ENCODE measurements around the gene SF3A1. TPM values are rescaled to one million over a fixed set of nuclear protein-coding genes. Genes with fewer than 3 reads are reported as not detected.

The SF3A1 gene
- total RNA-seq, 1 experiment from 2014 or later, result 230 TPM

DNA sequence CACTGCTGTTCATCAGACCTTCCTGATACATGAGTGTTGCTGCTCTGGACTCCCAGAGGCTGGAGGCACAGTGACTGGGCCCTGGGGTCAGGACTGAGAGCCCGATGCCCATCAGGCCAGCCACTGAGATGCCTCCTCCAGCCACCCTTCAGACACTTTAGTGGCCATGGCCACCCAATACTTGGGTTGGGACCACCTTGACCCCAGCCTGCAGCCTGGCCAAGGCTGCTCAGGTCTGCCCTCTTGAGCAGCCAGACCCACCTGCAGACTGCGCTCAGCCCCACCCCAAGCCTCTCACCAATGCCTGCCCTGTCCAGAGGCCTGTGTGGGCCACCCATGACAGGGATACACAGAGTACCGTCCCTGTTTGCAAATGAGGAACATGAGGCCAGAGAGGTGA lies 26.4 kb upstream of the SF3A1 start:
- Histone ChIP-seq H3K9me2 (ENCODE audit: insufficient read depth) (no peaks in the 10 kb centered on the region), H3K79me2 (ENCODE audit: insufficient read depth, low read length) (no peaks in the 10 kb centered on the region), H3K4me1 (ENCODE audit: control insufficient read depth in 1 of 2, insufficient read depth in 2 of 2, low read length in 2 of 2) (peaks cover 3 to 16% of the 10 kb centered on the region in 2 experiments; a peak in 3 of 4 replicates), H3K27ac (ENCODE audit: low read depth, low read length) (no peak overlapping the region), H3K27me3 (ENCODE audit: insufficient read depth, low read length) (no peaks in the 10 kb centered on the region), H3K4me2 (ENCODE audit: low read length) (no peak overlapping the region), H2AFZ (ENCODE audit: low read depth, low read length, poor library complexity, severe bottlenecking) (no peak overlapping the region), H3K4me3 (replicated peaks in 1 of 2; ENCODE audit: low read depth in 1 of 2, low read length in 2 of 2) (no peak overlapping the region), H3K9me3 (ENCODE audit: control insufficient read depth in 1 of 2, insufficient read depth in 1 of 2, low read depth in 1 of 2, low read length in 2 of 2) (no peaks in the 10 kb centered on the region), H3K9ac (ENCODE audit: low read length) (no peak overlapping the region), H3K36me3 (ENCODE audit: control insufficient read depth in 1 of 2, insufficient read depth in 2 of 2, low read length in 2 of 2) (0 out of 4 replicates have a peak, but pooled peaks cover 0 to 4% of the 10 kb centered on the region in 2 experiments), H4K20me1 (ENCODE audit: insufficient read depth) (no peaks in the 10 kb centered on the region)
- CTCF ChIA-PET, result no interaction called here
- ATAC-seq (no peak), DNase-seq (ENCODE audit: low read depth, low spot score) (no peak)
- BruUV-seq (replicated peaks), result no TSS peak
- TF ChIP-seq ZNF274 (IDR thresholded peaks at IDR 0.05; ENCODE audit: low read depth, low read length) (no peak), EZH2 (IDR thresholded peaks at IDR 0.05) (no peak), CBX3 (IDR thresholded peaks at IDR 0.05; ENCODE audit: low read depth) (no peak), ELF1 (IDR thresholded peaks at IDR 0.05; ENCODE audit: borderline replicate concordance, low read depth) (no peak), TCF7L2 (IDR thresholded peaks at IDR 0.05; ENCODE audit: borderline replicate concordance, extremely low read depth, insufficient read depth, insufficient read length) (no peak), RAD21 (IDR thresholded peaks at IDR 0.05; ENCODE audit: low read depth) (no peak), SP1 (IDR thresholded peaks at IDR 0.05; ENCODE audit: low read depth) (no peak)
- POLR2A ChIA-PET, result interaction anchor here (1.2 kb wide), 1 partner anchor 27 kb away, joined by 4 read pairs; the partner anchor contains the start of genes CCDC157 and SF3A1
- intact Hi-C loops (cut with micrococcal nuclease), result no loop called here
- RAD21 ChIA-PET (ENCODE audit: low non-redundant PET in 1 of 2, low total read pairs in 2 of 2, uncharacterized antibody in 2 of 2, unreplicated experiment in 2 of 2), result no interaction called here

- Histone ChIP-seq H3K9me2 (ENCODE audit: insufficient read depth) (no peaks in the 10 kb centered on the region), H3K4me3 (replicated peaks in 1 of 2; ENCODE audit: low read depth in 1 of 2, low read length in 2 of 2) (no peak overlapping the region), H2AFZ (ENCODE audit: low read depth, low read length, poor library complexity, severe bottlenecking) (no peak overlapping the region), H3K4me1 (ENCODE audit: control insufficient read depth in 1 of 2, insufficient read depth in 2 of 2, low read length in 2 of 2) (peaks cover 3 to 11% of the 10 kb centered on the region in 2 experiments; a peak in 3 of 4 replicates), H4K20me1 (ENCODE audit: insufficient read depth) (no peaks in the 10 kb centered on the region), H3K9me3 (ENCODE audit: control insufficient read depth in 1 of 2, insufficient read depth in 1 of 2, low read depth in 1 of 2, low read length in 2 of 2) (no peaks in the 10 kb centered on the region), H3K27me3 (ENCODE audit: insufficient read depth, low read length) (no peaks in the 10 kb centered on the region), H3K27ac (ENCODE audit: low read depth, low read length) (no peak overlapping the region), H3K36me3 (ENCODE audit: control insufficient read depth in 1 of 2, insufficient read depth in 2 of 2, low read length in 2 of 2) (0 out of 4 replicates have a peak, but pooled peaks cover 0 to 4% of the 10 kb centered on the region in 2 experiments), H3K4me2 (ENCODE audit: low read length) (no peak overlapping the region), H3K79me2 (ENCODE audit: insufficient read depth, low read length) (no peaks in the 10 kb centered on the region), H3K9ac (ENCODE audit: low read length) (no peak overlapping the region)
- ATAC-seq, result no peak
- BruUV-seq (replicated peaks), result no TSS peak
- ChIA-PET RAD21 (ENCODE audit: low non-redundant PET in 1 of 2, low total read pairs in 2 of 2, uncharacterized antibody in 2 of 2, unreplicated experiment in 2 of 2) (no interaction called here), CTCF (no interaction called here), POLR2A (interaction anchor here (1.2 kb wide), 1 partner anchor 26 kb away, joined by 4 read pairs; the partner anchor contains the start of genes CCDC157 and SF3A1)
- intact Hi-C loops (cut with micrococcal nuclease), result no loop called here
- DNase-seq (ENCODE audit: low read depth, low spot score), result no peak
- TF ChIP-seq JUND (IDR thresholded peaks at IDR 0.05) (no peak), EGR1 (IDR thresholded peaks at IDR 0.05; ENCODE audit: low read depth) (no peak), MAX (IDR thresholded peaks at IDR 0.05) (no peak), REST (IDR thresholded peaks at IDR 0.05; ENCODE audit: low read depth) (no peak), RAD21 (IDR thresholded peaks at IDR 0.05; ENCODE audit: low read depth) (no peak), POLR2A (IDR thresholded peaks at IDR 0.05; ENCODE audit: borderline replicate concordance, extremely low read depth, insufficient read depth, insufficient read length) (no peak), EZH2 (IDR thresholded peaks at IDR 0.05) (no peak), SIN3A (IDR thresholded peaks at IDR 0.05; ENCODE audit: low read depth) (no peak), ELF1 (IDR thresholded peaks at IDR 0.05; ENCODE audit: borderline replicate concordance, low read depth) (no peak)
- TF ChIP-seq, protein P1, sequence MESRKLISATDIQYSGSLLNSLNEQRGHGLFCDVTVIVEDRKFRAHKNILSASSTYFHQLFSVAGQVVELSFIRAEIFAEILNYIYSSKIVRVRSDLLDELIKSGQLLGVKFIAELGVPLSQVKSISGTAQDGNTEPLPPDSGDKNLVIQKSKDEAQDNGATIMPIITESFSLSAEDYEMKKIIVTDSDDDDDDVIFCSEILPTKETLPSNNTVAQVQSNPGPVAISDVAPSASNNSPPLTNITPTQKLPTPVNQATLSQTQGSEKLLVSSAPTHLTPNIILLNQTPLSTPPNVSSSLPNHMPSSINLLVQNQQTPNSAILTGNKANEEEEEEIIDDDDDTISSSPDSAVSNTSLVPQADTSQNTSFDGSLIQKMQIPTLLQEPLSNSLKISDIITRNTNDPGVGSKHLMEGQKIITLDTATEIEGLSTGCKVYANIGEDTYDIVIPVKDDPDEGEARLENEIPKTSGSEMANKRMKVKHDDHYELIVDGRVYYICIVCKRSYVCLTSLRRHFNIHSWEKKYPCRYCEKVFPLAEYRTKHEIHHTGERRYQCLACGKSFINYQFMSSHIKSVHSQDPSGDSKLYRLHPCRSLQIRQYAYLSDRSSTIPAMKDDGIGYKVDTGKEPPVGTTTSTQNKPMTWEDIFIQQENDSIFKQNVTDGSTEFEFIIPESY (IDR thresholded peaks at IDR 0.05; ENCODE audit: extremely low read depth, insufficient replicate concordance, low read length), result no peak
- TF ChIP-seq, protein P2, sequence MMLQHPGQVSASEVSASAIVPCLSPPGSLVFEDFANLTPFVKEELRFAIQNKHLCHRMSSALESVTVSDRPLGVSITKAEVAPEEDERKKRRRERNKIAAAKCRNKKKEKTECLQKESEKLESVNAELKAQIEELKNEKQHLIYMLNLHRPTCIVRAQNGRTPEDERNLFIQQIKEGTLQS (IDR thresholded peaks at IDR 0.05), result no peak
Observed at GRCh38 chr22:30382340-30382739, 25.6 kb upstream of the SF3A1 start.
